Endothelial cell of umbilical vein (primary cell): ENCODE measurements around the gene RBM17. TPM values are rescaled to one million over a fixed set of nuclear protein-coding genes. Genes with fewer than 3 reads are reported as not detected.

ENCODE experiments used
- Bru-seq: library from RNA; stranded (reverse); fragments of 400-500 nt; gene quantifications from one replicate; lab custom pipeline; 2021; lab: Mats Ljungman, UMichigan
- BruChase-seq, 2 experiments: library from RNA; stranded (reverse); fragments of 400-500 nt; gene quantifications; one replicate each; lab custom pipeline; 2021; lab: Mats Ljungman, UMichigan
- BruUV-seq: library from RNA; stranded (reverse); fragments of 400-500 nt; replicated peaks from 2 replicates; lab custom pipeline; 2021; lab: Mats Ljungman, UMichigan
- CTCF ChIA-PET: fragments of 300-600, 350-600 bp; sonication (Branson Sonifier 250); formaldehyde crosslinking; loops from one replicate; lab custom pipeline; 2021; ENCODE audit warnings: antibody characterized with exemption, inconsistent platforms; lab: Charles Lee
- POLR2A ChIA-PET: fragments of 300-600, 350-600 bp; sonication (Branson Sonifier 250); formaldehyde crosslinking; loops from one replicate; lab custom pipeline; 2021; ENCODE audit warnings: antibody characterized with exemption, inconsistent platforms; lab: Charles Lee
- DNase-seq: peaks from one replicate; pipeline ENCODE4 v3.0.0-alpha.2; 2011; ENCODE audit warnings: low read depth, low spot score
- FAIRE-seq: peaks from 2 replicates; lab custom pipeline; 2011; peaks lifted over from hg19 to GRCh38; lab: Jason Lieb, UNC
- H2AFZ ChIP-seq: 2 replicates; pipeline ENCODE4 v1.6.0; 2012; ENCODE audit warnings: low read depth, low read length, control low read depth, inconsistent platforms
- H3K27ac ChIP-seq: 2 replicates; pipeline ENCODE4 v1.5.1; 2011; ENCODE audit warnings: low read depth, mild to moderate bottlenecking, control low read depth, low read length, moderate library complexity; ENCODE audit not compliant: insufficient read depth
- H3K27me3 ChIP-seq, 2 experiments: 2 replicates each; pipeline versions ENCODE4 v1.6.0 to v1.6.1; 2011; ENCODE audit warnings: low read length in 2 of 2, mixed read lengths in 1 of 2; ENCODE audit not compliant: control insufficient read depth in 2 of 2, insufficient read depth in 2 of 2
- H3K36me3 ChIP-seq, 2 experiments: 2 replicates in 1 of 2; 3 replicates in 1 of 2; pipeline ENCODE4 v1.5.1; 2011; ENCODE audit warnings: low read length in 2 of 2, mild to moderate bottlenecking in 1 of 2, moderate library complexity in 1 of 2; ENCODE audit not compliant: control insufficient read depth in 2 of 2, insufficient read depth in 2 of 2; ENCODE audit errors: extremely low read depth in 1 of 2
- H3K4me1 ChIP-seq: 3 replicates; pipeline ENCODE4 v1.5.1; 2011; ENCODE audit warnings: mild to moderate bottlenecking, low read length; ENCODE audit not compliant: control insufficient read depth, insufficient read depth; ENCODE audit errors: extremely low read depth
- H3K4me2 ChIP-seq: 2 replicates; pipeline ENCODE4 v1.6.1; 2011; ENCODE audit warnings: low read length, control low read depth, mixed read lengths; ENCODE audit not compliant: insufficient read depth
- H3K4me3 ChIP-seq, 3 experiments: fragments of 200-600 bp in 1 of 3; sonication (generic), shearing (Covaris generic) in 1 of 3; replicated peaks in 1 of 3; 2 replicates each; pipeline ENCODE4 v1.5.1; 2011 to 2016; ENCODE audit warnings: control low read depth in 3 of 3, low read length in 3 of 3, mild to moderate bottlenecking in 2 of 3, inconsistent platforms in 1 of 3, low read depth in 1 of 3, moderate library complexity in 1 of 3; ENCODE audit not compliant: insufficient read depth in 1 of 3
- H3K79me2 ChIP-seq: 2 replicates; pipeline ENCODE4 v1.6.0; 2012; ENCODE audit warnings: low read length, inconsistent platforms; ENCODE audit not compliant: control insufficient read depth, insufficient read depth
- H3K9ac ChIP-seq: replicated peaks from 2 replicates; pipeline ENCODE3; 2011; ENCODE audit warnings: low read length, control low read depth; ENCODE audit not compliant: insufficient read depth; ENCODE audit errors: extremely low read depth
- H3K9me1 ChIP-seq: replicated peaks from 3 replicates; pipeline ENCODE4 v1.6.0; 2011; ENCODE audit warnings: mild to moderate bottlenecking, low read length; ENCODE audit not compliant: control insufficient read depth, insufficient read depth; ENCODE audit errors: extremely low read depth
- H3K9me3 ChIP-seq: replicated peaks from 2 replicates; pipeline ENCODE4 v1.5.1; 2012; ENCODE audit warnings: low read length, inconsistent platforms; ENCODE audit not compliant: control insufficient read depth, insufficient read depth
- H4K20me1 ChIP-seq: replicated peaks from 2 replicates; pipeline ENCODE3; 2011; ENCODE audit warnings: mild to moderate bottlenecking, low read length; ENCODE audit not compliant: control insufficient read depth, insufficient read depth; ENCODE audit errors: extremely low read depth
- CTCF ChIP-seq, 2 donors: IDR thresholded peaks; 1 replicate in 1 of 2; 2 replicates in 1 of 2; pipeline ENCODE4 v1.5.1; 2011; ENCODE audit warnings: low read length in 2 of 2, mild to moderate bottlenecking in 2 of 2, moderate library complexity in 2 of 2, control low read depth in 1 of 2, inconsistent platforms in 1 of 2, low read depth in 1 of 2; ENCODE audit not compliant: insufficient read depth in 1 of 2; ENCODE audit errors: extremely low read depth in 1 of 2
- MYC ChIP-seq: IDR thresholded peaks from one replicate; pipeline ENCODE4 v1.6.1; 2011; ENCODE audit warnings: mild to moderate bottlenecking, low read depth, low read length
- POLR2A ChIP-seq: IDR thresholded peaks from 2 replicates; pipeline ENCODE4 v1.6.1; 2012; ENCODE audit warnings: low read depth, mild to moderate bottlenecking, control low read depth, low read length
- POLR2AphosphoS5 ChIP-seq: IDR thresholded peaks from 2 replicates; pipeline ENCODE4 v1.6.1; 2012; ENCODE audit warnings: low read depth, mild to moderate bottlenecking, control low read depth, low read length, moderate library complexity; ENCODE audit not compliant: insufficient read depth
- dilution Hi-C: fragments of 300-500 bp; cut with MboI; formaldehyde crosslinking; loops from one replicate; pipeline ENCODE4 v1.15.0; 2019; ENCODE audit warnings: low sequenced_read_pairs; ENCODE audit not compliant: extremely low pct_ligation_motif_present
- intact Hi-C: fragments of 100-400 bp; cut with micrococcal nuclease; formaldehyde crosslinking; loops from one replicate; pipeline ENCODE4 v1.10.0; 2022
- long read RNA-seq: library from polyadenylated mRNA; stranded (forward); transcript quantifications from one replicate; pipeline ENCODE4 v2.0.0, GENCODE V29; 2021
- polyA minus RNA-seq, 3 experiments: library from RNA; depleted of rRNA, polyadenylated mRNA; stranded (reverse); fragments of >200 nt; gene quantifications; 1 replicate in 1 of 3; 2 replicates in 2 of 3; pipeline ENCODE4 v1.2.3, GENCODE V29; 2011
- polyA plus RNA-seq, 4 experiments: library from polyadenylated mRNA; depleted of rRNA in 3 of 4; stranded (reverse) in 3 of 4; unstranded in 1 of 4; fragments of >200 nt; gene quantifications; 2 replicates each; pipeline versions ENCODE4 v1.2.1 to v1.2.3, GENCODE V29; 2011 to 2012; ENCODE audit warnings: missing spikeins in 1 of 4
- total RNA-seq: library from RNA; stranded (reverse); gene quantifications from 2 replicates; pipeline ENCODE4 v1.2.3, GENCODE V29; 2021

The RBM17 gene
- 148 TPM in 2 replicates for total RNA-seq
- polyA plus RNA-seq = 15.5 and 23.1 TPM in 2 replicates
- polyA plus RNA-seq (2011; cell fraction: cytosol; rRNA removed) = 34.7 and 34.9 TPM in 2 replicates
- 158 and 189 TPM in 2 replicates for polyA plus RNA-seq (2011; cell fraction: nucleus; rRNA removed)
- 108 and 132 TPM in 2 replicates for polyA plus RNA-seq (2012)
- 31.4 and 34.9 TPM in 2 replicates for polyA minus RNA-seq
- polyA minus RNA-seq (2011; cell fraction: cytosol; rRNA and poly(A)+ RNA removed) = 12.5 TPM
- 47.2 and 63.4 TPM in 2 replicates for polyA minus RNA-seq (2011; cell fraction: nucleus; rRNA and poly(A)+ RNA removed)
- Bru-seq, nascent RNA = percentile 94 among the genes with signal in this experiment
- percentile 94 among the genes with signal in this experiment for BruChase-seq, experiment 1, labeled RNA remaining after a 6-hour chase
- percentile 93 among the genes with signal in this experiment for BruChase-seq, experiment 2, labeled RNA remaining after a 2-hour chase
- long read RNA-seq, transcript RBM17-201 (12 exons, 2,755 nt) = major isoform, 91 of 156 reads
- long read RNA-seq, partial matches to known transcripts = 54 of 156 reads
- long read RNA-seq, other reads (novel, unspliced or antisense) = 11 of 156 reads

GRCh38 chr10:6088721-6089333 is at the start of gene RBM17:
Gene RBM17 (plus strand): TSS chr10:6089034. CDS start chr10:6097066, 8,032 bp downstream.
- no peaks in the 10 kb centered on the region for H4K20me1 ChIP-seq
- intact Hi-C loops (loop anchor here (1.0 to 10.0 kb wide), 9 partner anchors 62 to 636 kb away; partner anchors contain the start of genes FBH1 and IL15RA), dilution Hi-C loops (loop anchor here (25.0 kb wide), 1 partner anchor 127 kb away; no protein-coding TSS in a partner anchor)
- peaks cover 49% of the 10 kb centered on the region for H3K79me2 ChIP-seq
- H3K36me3 ChIP-seq = no peaks in the 10 kb centered on the region
- H3K4me1 ChIP-seq = peaks cover 38% of the 10 kb centered on the region
- H2AFZ ChIP-seq = peak within 1 kb of the TSS; percentile 61
- H3K4me3 ChIP-seq = peak within 1 kb of the TSS; percentile 59 to 85 (median 74)
- no peaks in the 10 kb centered on the region for H3K9me3 ChIP-seq
- ChIA-PET CTCF (interaction anchor here (0.9 to 4.0 kb wide), 7 partner anchors 12 to 313 kb away, joined by 3 to 54 read pairs (median 4); partner anchors contain the start of gene PFKFB3), POLR2A (interaction anchor here (0.5 kb wide), 1 partner anchor 132 kb away, joined by 6 read pairs; no protein-coding TSS in a partner anchor)
- no TSS peak for BruUV-seq
- DNase-seq (peak; percentile 97), FAIRE-seq (peak; percentile 92)
- H3K9ac ChIP-seq = peak within 1 kb of the TSS; percentile 94
- peak within 1 kb of the TSS; percentile 83 for H3K27ac ChIP-seq
- H3K27me3 ChIP-seq = no peaks in the 10 kb centered on the region
- TF ChIP-seq CTCF (IDR thresholded peaks at IDR 0.05; ENCODE audit: extremely low read depth in 1 of 2, insufficient read depth in 1 of 2, low read depth in 1 of 2, low read length in 2 of 2) (peak; percentile 100), POLR2AphosphoS5 (peak; percentile 92), MYC (no peak), POLR2A (peak; percentile 83)
- peak within 1 kb of the TSS; percentile 75 for H3K4me2 ChIP-seq
- no peaks in the 10 kb centered on the region for H3K9me1 ChIP-seq
